8988T (cell line): Measurements from ENCODE around the gene PDK2.

ENCODE experiments used
- DNase-seq: peaks from one replicate; pipeline ENCODE4 v3.0.0; 2011

The PDK2 gene

DNA sequence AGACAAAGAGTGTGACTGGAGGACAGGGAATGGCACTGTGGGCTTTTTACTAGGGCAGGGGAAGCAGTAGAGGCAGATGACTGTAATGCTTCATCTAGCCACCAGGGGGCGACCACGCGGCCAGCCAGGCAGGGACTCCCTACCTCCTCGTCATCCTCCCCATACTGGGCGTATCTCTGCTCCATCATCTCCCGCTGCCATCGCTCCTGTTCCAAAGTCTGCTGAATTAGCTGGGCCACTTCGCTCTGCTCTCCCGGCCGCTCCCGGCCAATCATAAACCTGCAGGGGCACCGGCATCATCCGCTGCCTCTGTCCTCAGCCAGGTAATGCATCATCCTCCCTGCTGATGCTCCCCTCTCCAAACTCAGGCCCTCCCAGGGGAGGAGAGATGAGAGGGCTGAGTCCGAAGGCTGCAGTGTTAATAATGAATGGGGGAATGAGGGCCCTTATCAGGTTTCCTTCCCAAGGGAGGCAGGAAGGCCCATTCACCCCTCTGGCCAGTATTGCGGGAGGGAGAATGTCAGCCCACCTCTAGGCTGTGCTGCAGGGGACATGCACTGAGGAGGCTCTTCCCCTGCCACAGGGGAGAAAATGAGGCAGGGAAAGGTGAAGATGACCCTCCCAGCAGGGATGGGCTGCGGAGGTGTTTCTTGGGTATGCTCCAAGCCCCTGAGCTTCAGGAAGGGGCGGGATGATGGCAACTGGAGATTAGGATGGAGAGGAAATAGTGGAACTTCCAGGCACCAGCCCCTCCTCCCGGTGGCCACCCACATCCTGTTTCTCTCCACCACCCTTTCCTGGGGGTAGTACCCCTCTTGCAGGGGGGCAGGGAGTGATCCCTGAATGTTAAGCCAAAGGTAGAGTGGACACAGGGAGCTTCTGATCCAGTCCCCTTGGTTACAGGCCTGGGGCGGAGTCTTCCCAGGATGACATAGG is 45.1 kb downstream of the PDK2 start:
- DNase-seq, result peak; percentile 99

DNA sequence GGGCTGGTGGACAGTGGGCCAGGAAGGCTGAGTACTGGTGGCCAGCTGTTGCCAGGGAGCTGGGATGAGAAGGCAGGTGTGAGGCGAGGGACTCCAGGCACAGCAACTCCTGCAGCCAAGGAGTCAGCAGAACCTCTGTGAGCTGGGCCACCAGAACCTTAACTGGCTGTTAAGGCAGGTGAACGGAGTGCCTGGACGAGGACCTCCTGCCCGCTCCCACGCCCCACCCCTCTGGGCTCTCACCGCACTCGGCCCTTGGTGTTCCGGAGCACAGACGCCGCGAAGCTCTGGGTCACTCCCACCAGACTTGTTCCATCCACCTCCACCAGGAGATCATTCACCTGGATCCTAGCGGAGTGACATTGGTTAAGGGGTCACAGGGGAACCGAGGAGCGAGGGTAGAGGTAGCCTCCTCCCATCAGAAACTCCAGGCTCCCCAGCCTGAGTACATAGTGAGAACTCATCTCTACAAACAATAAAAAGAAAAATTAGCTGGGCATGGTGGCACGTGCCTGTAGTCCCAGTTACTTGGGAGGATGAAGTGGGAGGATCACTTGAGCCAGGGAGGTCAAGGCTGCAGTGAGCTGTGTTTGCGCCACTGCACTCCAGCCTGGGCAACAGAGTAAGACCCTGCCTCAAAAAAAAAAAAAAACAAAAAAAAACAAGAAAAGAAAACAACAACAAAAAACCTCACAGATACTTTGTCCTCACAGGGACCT is 46.0 kb downstream of the PDK2 start:
- no peak for DNase-seq

DNA sequence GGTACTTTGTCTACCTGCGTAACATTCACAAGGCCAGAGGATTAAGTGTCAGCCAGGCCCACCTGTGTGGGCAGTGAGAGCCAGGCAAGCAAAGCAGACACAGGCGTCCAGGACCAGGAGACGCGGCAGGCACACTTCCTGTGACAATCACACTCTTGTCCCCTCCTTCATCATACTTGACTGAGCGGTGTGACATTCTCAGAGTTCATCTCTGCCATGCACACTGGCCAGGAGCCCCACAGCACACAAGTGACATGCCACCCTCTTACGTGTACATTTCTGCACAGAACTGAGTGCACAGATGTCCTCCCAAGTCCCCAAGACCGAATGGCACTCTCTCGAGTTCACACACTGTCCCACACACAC is 46.6 kb downstream of the PDK2 start:
- no peak for DNase-seq

DNA sequence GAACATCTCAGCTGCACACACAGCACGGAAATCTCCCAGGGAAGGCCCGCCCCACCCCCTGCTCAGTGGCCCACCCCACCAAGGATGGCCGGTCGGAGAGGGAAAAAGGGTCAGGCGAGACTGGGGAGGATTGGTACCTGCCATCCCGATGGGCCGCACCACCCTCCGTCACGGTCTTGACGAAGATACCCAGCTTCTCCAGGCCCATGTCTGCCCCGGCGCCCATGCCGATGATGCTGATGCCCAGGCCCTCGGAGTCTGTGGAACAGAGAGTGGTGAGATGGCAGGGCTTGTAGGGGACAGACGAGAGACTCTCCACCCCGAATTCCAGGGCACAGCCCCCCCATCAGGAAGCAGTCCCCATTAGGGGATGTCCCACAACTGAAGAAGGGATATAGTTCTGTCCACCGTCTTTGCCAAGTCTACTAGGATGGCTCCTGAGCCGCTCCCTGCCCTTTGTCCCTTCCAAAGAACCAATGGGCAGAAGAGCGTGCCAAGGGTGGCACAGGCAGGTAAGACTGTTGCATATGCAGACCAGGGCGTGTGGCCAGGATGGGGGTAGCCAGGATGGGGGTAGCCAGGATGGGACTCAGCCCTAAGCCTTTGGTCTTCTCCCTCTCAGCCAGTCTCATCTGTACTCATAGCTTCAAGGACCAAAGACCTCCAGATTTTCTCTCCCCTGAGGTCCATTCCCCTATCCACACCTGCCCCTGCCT is 48.5 kb downstream of the PDK2 start:
- DNase-seq, result no peak

DNA sequence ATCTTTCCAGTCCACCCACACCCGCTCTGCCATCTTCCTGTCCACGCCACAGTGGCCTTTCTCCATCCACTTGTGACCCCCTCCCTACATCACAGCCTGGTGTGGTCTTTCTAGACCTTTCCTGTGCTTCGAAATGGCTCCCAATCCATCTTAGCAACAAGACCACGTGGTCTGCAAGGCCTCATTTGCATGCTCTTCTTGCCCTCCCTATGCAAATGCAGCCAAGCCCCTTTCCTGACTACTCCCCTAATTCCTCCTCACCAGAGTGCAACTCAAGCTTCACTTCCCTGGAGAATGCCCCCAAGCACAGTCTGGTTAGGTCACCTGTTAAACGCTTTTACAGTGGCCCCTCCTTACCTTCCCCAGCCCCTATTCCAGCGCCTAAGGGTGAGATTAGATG is 49.2 kb downstream of the PDK2 start:
- DNase-seq, result no peak

DNA sequence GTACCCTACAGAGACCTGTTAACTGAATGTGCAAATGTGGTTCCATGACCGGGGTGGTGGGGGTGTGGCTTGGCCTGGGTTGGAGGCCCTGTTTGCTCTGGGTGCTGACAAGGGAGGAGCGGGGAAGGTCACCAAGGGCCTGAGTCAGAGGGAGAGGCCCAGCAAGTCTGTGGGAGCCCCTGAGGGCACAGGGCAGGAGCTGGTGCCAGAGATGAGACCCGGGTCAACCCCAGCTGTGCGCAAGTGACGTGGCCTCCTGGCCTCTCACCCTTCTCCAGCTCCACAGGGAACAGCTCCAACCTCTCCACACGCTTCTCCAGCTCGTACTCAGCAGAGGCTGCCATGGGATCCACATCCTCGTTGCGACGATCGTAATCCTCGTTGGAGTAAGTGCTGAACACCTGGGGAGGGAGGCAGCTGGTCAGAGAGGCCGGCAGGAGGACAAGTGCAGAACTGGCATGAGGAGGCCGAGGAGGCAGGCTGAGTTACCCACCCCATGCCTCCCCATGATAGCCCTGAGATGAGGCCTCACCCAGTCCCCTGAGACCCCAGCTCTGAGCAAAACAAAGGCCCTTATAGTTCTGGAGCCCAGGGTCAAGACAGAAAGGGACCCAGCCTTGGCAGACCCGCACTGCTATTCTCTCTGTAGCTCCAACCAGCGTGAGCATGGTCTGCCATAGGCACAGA is 49.8 kb downstream of the PDK2 start:
- DNase-seq, result no peak

DNA sequence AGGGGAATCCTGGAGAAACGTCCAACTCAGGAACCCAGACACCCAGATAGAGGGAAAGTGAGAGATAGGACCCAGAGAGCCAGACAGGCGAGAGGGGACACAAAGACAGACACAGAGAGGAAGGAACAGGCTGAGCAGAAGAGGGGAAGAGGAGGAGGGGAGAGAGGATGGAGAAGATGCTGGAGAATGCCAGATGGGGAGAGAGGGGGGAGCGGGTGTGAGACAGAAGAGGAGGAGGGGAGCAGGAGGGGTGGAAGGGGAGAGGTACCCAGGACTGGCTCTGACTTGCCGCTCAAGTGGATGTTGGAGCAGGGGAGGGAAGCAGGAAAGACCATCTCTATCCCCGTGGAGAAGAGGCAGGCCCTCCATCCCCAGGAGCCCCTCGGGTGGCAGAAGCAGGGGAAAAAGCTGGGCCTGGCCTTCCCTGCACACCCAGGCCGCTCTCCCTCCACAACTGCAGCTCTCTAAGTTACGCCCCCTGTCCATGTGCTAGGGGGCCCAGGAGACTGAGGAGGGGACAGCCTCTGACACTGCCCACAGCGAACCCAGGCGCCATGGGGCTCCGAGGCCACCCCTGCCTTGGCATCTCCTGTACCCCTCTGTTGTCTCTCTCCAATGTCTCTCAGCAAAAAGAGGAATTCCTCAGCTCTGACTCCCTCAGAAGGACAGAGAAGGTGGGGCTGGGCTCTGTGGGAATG is 50.5 kb downstream of the PDK2 start:
- no peak for DNase-seq

DNA sequence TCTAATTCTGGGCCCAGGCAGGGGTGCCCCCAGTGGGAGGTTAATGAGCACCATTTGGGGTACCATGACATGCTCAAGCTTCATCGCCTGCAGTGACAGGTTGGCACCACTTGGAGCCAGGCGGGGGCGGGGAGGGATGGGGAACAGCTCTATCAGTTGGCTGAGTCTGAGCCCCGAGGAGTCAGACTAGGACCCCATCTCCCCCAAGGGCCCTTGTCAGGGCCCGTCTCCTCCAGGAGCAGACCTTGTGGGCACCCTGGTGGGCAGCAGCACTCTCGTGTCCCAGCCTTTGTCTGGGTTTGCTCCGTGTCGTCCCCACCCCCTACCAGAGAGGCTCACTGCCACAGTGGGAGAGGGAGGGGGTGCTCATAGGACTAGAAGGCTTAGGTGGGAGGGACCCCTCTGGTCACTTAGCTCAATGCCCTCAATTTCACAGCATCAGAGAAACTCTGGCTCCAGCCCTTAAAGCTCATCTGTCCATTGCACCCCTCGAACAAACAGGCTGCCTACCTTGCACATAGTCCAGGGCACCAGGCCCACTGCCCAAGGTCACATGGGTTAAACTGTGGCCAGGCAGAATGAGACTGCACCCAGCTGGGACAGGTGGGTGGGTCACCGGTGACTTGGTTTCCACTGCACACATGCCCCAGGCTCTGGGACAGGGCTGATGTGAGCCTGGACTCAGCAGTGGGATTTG is 51.2 kb downstream of the PDK2 start:
- peak; percentile 51 for DNase-seq

DNA sequence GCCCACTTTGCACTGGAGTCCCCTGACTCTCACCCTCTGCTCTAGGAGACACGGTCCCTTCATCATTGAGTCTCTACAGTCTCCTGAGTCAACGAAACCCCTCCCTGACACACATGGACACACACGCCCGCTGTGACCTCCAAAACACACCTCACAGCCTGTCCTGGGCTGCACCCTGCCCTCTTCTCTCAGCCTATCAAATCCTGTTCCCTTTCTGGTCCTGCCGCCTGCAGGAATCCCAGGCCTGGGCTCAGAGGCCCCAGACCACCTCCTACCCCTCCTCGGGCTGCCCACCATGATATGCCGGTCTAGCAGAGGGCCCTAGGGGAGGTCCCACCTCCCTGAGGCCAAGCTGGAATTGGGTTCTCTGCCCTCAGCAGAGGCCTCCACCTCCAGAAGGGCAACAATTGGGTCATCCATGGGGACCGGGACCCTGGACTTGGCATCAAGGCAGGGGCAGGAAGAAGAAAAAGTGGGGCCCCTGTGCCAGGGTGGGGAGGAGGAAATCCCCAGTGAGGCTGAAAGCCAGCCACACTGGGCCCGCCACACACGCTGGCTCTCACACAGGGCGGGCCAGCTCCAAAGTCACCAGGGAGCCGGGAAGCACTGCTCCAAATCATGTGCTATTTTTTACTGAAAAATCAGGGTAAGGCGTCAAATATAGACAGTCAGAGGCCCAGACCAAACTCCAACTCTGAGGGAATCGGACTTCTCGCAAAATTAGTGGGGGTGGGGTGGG is 51.9 kb downstream of the PDK2 start:
- no peak for DNase-seq

DNA sequence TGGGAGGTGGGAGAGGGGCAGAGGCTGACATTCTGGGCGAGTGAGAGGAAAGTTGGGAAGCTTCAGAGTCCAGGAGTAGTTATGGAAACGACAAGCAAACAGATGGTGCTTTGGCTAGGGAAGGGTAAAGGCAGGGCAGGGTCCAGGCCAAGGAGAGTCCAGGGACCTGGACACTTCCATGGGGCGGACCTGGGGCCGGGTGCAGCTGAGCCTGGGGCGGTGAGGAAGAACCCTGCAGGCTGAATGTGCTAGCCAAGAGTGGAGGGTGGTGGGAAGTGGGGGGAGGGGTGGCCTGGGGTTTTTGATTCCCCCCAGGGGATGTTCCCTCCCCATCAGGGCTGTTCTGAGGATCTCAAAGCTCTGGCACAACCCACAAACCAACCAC is 52.7 kb downstream of the PDK2 start:
- DNase-seq, result no peak

DNA sequence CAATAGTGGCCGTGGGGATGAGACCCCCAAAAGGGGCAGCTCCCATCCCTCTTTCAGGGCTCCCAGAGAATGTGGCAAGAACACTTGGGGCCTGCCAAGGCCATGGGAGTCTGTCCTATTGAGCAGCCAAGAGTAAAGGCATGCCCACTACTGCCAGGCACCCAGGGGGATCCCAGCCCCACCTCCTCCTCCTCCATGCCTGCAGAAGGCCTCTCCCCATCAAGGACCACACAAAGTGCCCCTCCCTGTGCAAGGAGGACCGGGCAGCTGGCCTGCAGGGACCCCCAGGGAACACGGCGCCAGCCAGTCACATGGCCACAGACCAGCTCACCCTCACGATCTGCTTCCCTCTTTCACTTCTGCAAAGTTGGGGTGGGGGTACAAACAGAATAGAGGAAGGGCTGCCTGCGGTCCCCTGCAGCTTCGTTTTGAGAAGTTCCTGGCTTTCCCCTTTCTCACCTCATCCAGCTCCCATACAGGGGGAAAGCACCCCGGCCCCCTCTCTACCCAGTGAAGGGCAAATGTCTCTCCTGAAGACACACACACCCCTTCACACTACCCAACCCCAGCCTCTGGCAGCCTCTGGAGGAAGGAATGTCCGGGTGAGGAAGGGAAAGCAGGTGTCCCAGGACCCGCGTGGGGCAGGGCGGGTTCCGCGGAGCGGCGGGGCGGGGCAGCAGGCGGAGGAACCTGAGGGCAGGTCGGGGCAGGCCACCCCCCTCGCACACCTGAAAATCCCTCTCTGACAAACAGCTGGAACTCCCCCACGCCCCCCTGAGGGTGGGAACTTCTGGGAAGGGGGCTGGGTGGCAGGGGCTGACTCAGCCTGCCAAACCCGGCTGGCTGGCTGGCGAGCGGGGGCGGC is 53.3 kb downstream of the PDK2 start:
- peak; percentile 86 for DNase-seq

DNA sequence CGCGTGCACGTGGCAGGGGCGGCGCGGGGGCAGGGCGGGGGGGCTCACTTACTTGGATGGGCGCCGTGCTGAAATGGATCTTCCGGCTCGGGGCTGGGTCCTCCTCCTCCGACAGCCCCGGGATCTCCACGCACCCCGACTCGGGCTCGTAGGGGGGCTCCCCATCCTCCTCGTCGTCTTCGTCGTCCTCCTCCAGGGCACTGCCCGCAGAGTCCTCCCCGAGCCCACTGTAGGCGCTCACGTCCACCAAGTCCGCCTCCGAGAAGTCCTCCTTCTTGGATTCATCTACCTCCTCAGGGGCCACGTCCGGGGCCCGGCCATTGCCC is 53.9 kb downstream of the PDK2 start:
- no peak for DNase-seq

DNA sequence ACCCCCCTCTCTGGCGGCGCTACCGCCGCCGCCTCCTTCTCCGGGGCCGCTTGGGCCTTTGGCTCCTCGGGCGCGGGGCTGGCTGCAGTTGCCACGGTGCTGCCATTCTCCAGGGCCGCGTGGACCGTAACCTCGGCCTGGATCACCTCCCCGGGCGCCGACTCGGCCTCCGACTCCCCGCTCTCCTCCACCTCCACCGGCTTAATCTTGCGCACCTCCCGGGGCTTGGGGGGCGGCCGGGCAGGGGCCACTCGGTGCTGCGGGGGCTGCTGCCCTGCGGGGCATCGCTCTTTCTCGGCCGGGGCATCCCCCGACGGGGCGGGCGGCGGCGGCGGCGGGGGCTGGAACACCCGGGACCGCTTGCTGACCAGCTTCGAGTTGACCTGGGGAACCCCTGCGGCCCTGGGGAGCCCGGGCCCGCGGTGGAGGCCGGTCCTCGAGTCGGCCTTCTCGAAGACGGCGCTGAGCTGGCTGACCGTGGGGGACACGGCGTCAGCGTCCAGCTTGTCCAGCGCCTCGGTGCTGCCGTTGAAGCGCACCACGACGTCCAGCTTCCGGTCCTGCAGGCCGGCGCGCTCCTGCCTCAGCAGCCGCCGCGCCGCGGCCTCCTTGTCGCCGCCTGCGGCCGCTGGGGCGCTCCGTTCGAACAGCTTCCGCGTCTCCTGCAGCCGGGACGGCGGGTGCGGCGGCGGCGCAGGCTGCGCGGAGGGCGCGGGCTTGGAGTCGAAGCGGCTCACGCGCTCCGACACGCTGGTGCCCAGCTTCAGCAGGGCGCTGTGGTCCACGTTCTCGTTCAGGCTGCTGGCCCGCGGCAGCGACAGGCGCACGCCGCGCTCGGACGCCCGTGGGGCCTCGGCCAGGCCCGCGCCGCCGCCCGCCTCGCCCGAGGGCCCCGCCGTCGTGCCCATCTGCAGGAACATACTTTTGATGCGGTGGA is 54.5 kb downstream of the PDK2 start:
- no peak for DNase-seq

DNA sequence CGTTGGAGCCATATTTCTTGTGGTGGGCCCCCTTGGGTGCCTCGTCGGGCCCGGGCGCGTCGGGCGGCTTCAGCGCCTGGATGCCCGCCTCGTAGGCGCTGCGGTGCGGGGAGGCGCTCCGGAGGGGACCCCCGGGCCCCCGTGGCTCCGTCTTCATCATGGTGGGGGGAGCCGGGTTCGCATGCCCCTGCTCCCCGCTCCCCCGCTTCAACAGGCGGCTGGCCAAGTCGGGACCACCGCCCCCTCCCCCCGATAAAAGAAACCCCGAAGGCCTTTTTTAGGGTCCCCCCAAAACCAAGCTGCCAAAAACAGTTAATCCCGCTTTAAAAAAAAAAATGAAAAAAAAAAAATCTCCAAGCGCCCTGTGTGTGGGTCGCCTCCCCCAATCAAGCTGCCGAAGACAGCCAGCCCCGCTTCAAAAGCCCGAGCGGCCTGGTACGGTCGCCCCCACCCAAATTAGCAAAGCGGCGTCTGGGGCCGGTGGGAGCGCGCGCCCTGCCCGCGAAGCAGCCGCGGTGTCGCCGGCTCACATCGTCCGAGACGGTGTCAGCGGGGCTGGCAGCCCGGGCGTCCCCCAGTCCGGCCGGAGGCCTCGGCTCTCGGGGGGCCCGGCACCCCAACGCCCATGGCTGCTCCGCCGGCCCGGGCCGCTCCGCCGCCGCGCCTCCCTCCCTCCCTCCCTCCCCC is 55.3 kb downstream of the PDK2 start, which contains the start of gene PPP1R9B:
PPP1R9B (minus strand) TSS at position 324 of the 687 bp plus-strand sequence; CDS start at position 160, 164 bp downstream.
- DNase-seq, result no peak

DNA sequence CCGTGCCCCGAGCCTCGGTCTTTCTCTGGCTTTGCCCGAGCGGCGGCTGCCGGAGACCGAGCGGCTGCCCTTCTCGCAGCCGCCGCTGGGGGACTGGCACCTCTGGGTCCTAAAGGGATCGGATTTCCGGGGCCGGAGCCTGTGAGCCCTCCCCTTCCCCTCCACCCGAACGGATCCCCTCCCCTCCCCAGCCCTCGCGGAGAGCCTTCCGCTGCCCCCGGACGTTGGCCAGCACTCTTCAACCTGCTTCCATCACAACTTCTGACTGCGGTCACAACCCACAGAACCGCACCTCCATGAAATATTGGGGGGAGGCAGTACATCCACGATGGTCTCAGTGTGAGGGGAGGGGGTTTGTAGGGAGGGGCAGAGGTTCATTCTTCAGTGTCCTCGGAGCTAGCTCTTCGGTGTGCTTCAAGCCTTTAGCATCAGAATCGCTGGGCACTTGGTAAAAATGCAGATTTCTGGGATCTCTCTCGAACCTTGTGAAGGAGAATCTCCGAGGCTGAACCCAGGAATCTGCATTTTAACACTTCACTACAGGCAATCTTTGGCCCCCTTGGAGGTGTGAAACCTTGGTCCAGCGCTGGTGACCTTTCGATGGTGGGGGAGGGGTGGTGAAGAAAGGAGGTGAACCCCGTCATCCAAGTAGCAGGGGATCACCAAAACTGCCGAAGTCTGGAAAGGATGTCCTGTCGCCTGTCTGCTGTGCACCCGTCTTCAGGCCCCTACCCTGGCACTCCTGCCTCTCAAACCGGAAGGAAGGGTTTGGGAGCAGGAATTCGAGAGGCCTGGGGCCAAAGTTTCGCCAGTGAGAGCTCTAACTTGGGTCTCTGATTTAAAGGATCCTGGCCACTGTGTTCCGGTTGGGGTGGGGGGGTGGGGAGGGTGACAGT is 56.1 kb downstream of the PDK2 start:
- DNase-seq, result peak; percentile 100

DNA sequence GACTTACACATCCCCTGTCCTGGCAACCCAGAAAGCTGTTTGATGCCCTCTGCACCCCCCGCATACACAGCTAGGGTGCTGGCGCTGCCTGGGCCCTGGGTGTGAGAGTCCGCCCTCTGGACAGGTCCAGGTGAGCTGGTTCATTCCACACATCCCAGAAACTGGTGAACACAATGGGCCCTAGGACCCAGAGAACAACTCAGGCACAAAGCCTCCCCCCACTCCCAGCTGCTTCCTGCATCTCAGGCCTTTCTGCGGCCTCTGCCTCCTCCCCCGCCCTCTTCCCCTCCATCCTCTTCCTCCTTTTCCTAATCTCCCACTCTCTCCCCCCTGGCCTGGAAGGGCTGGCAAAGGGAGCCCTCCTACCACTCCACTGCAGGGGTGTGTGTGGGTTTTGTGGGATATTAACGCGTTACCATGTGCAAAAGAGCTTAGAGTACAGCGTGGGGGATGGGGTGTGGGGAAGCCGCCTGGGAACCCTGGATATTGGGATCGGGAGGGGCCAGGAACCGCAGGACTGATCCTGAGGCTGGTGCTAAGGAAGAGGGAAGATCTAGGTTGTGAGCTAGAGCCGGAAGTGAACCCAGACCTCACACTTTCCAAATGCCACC is 56.9 kb downstream of the PDK2 start:
- peak; percentile 99 for DNase-seq

DNA sequence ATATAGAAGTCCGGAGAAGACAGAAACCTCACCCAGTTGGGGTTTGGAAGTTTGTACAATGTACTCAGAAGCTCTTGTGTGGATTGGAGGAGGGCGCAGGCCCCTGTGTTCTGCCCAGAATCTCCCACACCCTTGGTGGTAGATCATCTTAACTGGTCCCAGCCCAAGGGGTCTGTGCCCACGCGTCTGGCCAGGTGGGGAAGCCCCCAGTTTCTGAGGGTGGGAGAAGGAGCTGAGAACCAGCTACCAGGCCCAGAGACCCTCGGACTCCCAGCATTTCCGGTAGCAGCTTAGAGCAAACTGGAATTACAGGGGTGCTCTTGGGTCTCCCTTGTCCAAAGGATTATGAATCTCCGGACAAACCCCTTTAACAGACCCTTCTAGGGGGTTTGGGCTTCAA is 57.6 kb downstream of the PDK2 start:
- DNase-seq, result no peak
